ENCODE data around the gene IL20RA.
A peak's percentile ranks its signal among the peaks of the same experiment; 100 is the strongest.

IL20RA gene

GRCh38 chr6:137013031-137013430, 31.7 kb downstream of the IL20RA start:
- DNase-seq (ENCODE audit: low read depth): no peak
- H3K4me3 ChIP-seq (ENCODE audit: low read depth, low read length): no peak overlapping the region

GRCh38 chr6:137011406-137011805, 33.4 kb downstream of the IL20RA start:
- no peak overlapping the region for H3K4me3 ChIP-seq (ENCODE audit: low read depth, low read length)
- DNase-seq (ENCODE audit: low read depth): no peak

GRCh38 chr6:137010128-137010718, 34.5 kb downstream of the IL20RA start:
- no peak for DNase-seq (ENCODE audit: low read depth)
- no peak overlapping the region for H3K4me3 ChIP-seq (ENCODE audit: low read depth, low read length)

GRCh38 chr6:137008204-137008603, 36.6 kb downstream of the IL20RA start:
- no peak overlapping the region for H3K4me3 ChIP-seq (ENCODE audit: low read depth, low read length)
- no peak for DNase-seq (ENCODE audit: low read depth)

GRCh38 chr6:137006056-137006455, 38.7 kb downstream of the IL20RA start:
- no peak overlapping the region for H3K4me3 ChIP-seq (ENCODE audit: low read depth, low read length)
- DNase-seq (ENCODE audit: low read depth): no peak

- DNase-seq (ENCODE audit: low read depth): no peak
- no peak overlapping the region for H3K4me3 ChIP-seq (ENCODE audit: low read depth, low read length)
Observed at GRCh38 chr6:137005073-137005472, 39.7 kb downstream of the IL20RA start.

GRCh38 chr6:137002505-137002904, 42.3 kb downstream of the IL20RA start:
- no peak overlapping the region for H3K4me3 ChIP-seq (ENCODE audit: low read depth, low read length)
- DNase-seq (ENCODE audit: low read depth): no peak

GRCh38 chr6:137001977-137002302, 42.8 kb downstream of the IL20RA start:
- no peak for DNase-seq (ENCODE audit: low read depth)
- no peak overlapping the region for H3K4me3 ChIP-seq (ENCODE audit: low read depth, low read length)

- no peak for DNase-seq (ENCODE audit: low read depth)
- H3K4me3 ChIP-seq (ENCODE audit: low read depth, low read length): no peak overlapping the region
Observed at GRCh38 chr6:137001299-137001976, 43.3 kb downstream of the IL20RA start.

- no peak for DNase-seq (ENCODE audit: low read depth)
- H3K4me3 ChIP-seq (ENCODE audit: low read depth, low read length): no peak overlapping the region
Observed at GRCh38 chr6:137000825-137001224, 43.9 kb downstream of the IL20RA start.

- no peak for DNase-seq (ENCODE audit: low read depth)
- H3K4me3 ChIP-seq (ENCODE audit: low read depth, low read length): no peak overlapping the region
Observed at GRCh38 chr6:136995521-136995920, 49.2 kb downstream of the IL20RA start.

- no peak for DNase-seq (ENCODE audit: low read depth)
- H3K4me3 ChIP-seq (ENCODE audit: low read depth, low read length): no peak overlapping the region
Observed at GRCh38 chr6:136994782-136995181, 50.0 kb downstream of the IL20RA start.

GRCh38 chr6:136992113-136992512, 52.7 kb downstream of the IL20RA start:
- H3K4me3 ChIP-seq (ENCODE audit: low read depth, low read length): no peak overlapping the region
- no peak for DNase-seq (ENCODE audit: low read depth)

GRCh38 chr6:136991646-136992045, 53.1 kb downstream of the IL20RA start:
- H3K4me3 ChIP-seq (ENCODE audit: low read depth, low read length): no peak overlapping the region
- DNase-seq (ENCODE audit: low read depth): no peak

- H3K4me3 ChIP-seq (ENCODE audit: low read depth, low read length): no peak overlapping the region
- DNase-seq (ENCODE audit: low read depth): no peak
Observed at GRCh38 chr6:136990754-136991153, 54.0 kb downstream of the IL20RA start.

GRCh38 chr6:136990242-136990578, 54.6 kb downstream of the IL20RA start:
- H3K4me3 ChIP-seq (ENCODE audit: low read depth, low read length): peak overlapping the region; percentile 46
- no peak for DNase-seq (ENCODE audit: low read depth)

GRCh38 chr6:136989571-136990241, 55.1 kb downstream of the IL20RA start:
- H3K4me3 ChIP-seq (ENCODE audit: low read depth, low read length): peak overlapping the region; percentile 46
- no peak for DNase-seq (ENCODE audit: low read depth)

- no peak for DNase-seq (ENCODE audit: low read depth)
- H3K4me3 ChIP-seq (ENCODE audit: low read depth, low read length): no peak overlapping the region
Observed at GRCh38 chr6:136987526-136987925, 57.2 kb downstream of the IL20RA start.

GRCh38 chr6:136985502-136985901, 59.3 kb downstream of the IL20RA start:
- no peak for DNase-seq (ENCODE audit: low read depth)

GRCh38 chr6:136984578-136984977, 60.2 kb downstream of the IL20RA start:
- no peak overlapping the region for H3K4me3 ChIP-seq (ENCODE audit: low read depth, low read length)
- no peak for DNase-seq (ENCODE audit: low read depth)

More at GRCh38 chr6:136985502-136985901, 59.3 kb downstream of the IL20RA start:
- no peak overlapping the region for H3K4me3 ChIP-seq (ENCODE audit: low read depth, low read length)

GRCh38 chr6:136983687-136984086, 61.1 kb downstream of the IL20RA start:
- no peak for DNase-seq (ENCODE audit: low read depth)
- no peak overlapping the region for H3K4me3 ChIP-seq (ENCODE audit: low read depth, low read length)
